Hepatocyte (in vitro differentiated cells): ENCODE measurements around the gene LMBRD2.

Experiments used
- CTCF ChIP-seq: fragments of 200-600 bp; sonication (generic); IDR thresholded peaks from 2 replicates; pipeline ENCODE4 v1.5.1; 2016; ENCODE audit warnings: antibody characterized with exemption, mild to moderate bottlenecking; ENCODE audit not compliant: poor library complexity
- EZH2 ChIP-seq: fragments of 200-600 bp; sonication (generic); IDR thresholded peaks from 2 replicates; pipeline ENCODE4 v1.6.1; 2016; ENCODE audit warnings: antibody characterized with exemption, mild to moderate bottlenecking, borderline replicate concordance
- EZH2phosphoT487 ChIP-seq: fragments of 200-600 bp; sonication (generic); IDR thresholded peaks from one replicate; pipeline ENCODE4 v1.6.1; 2018; ENCODE audit warnings: antibody characterized with exemption, mild to moderate bottlenecking, low read depth, moderate library complexity; ENCODE audit not compliant: unreplicated experiment, severe bottlenecking

GRCh38 chr5:36160617-36161016 is 8.9 kb upstream of the LMBRD2 start:
- TF ChIP-seq EZH2phosphoT487: no peak
- no peak for TF ChIP-seq CTCF
- no peak for TF ChIP-seq EZH2
